ENCODE results near the gene ABCG4. TPM values are rescaled to one million over a fixed set of nuclear protein-coding genes. Genes with fewer than 3 reads are reported as not detected.

ABCG4 gene
- total and polyA plus RNA-seq, 9 of the 15 experiments (the other 6 are each of a cell fraction or from before 2014, with no cell fraction given), result 0.03 to 0.11 (median 0.07) TPM; not detected in 4

DNA sequence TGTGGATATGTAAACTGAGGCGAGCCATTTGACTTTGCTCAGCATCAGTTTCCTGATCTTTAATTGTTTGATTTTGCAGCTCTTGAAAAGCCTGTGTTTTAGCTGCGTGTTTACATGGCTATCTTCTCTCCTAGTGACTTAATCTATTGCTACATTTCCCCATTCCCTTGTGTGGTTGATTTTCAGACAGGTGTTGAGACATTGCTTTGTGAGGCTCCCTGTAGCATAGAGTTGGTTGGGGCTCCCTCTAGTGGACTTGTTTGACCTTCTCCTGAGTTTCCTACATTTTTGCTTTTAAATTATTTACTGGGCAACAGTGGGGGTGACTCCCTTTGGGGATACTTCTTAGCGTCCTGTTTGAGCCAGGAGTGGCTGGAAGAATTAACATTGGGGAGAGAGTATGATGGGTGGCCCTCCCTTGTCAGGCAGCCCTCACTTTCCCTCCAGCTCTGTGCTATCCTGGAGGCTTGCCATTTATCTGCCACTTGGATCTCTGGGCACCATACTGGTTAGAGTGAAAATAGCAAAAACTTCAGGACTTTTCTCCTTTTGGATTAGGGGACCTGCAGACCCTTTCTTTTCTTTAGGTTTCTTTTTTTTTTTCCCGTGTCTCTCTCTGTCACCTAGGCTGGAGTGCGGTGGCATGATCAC, 48.1 kb downstream of the ABCG4 start:
- no peaks in the 10 kb centered on the region for H3K9me1 ChIP-seq (ENCODE audit: control insufficient read depth, insufficient read depth, low read length)
- TF ChIP-seq, protein P1, sequence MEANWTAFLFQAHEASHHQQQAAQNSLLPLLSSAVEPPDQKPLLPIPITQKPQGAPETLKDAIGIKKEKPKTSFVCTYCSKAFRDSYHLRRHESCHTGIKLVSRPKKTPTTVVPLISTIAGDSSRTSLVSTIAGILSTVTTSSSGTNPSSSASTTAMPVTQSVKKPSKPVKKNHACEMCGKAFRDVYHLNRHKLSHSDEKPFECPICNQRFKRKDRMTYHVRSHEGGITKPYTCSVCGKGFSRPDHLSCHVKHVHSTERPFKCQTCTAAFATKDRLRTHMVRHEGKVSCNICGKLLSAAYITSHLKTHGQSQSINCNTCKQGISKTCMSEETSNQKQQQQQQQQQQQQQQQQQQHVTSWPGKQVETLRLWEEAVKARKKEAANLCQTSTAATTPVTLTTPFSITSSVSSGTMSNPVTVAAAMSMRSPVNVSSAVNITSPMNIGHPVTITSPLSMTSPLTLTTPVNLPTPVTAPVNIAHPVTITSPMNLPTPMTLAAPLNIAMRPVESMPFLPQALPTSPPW (CRISPR knock-in tag; IDR thresholded peaks at IDR 0.05), result peak; percentile 32; the same call in 1 of the 2 replicates
- TF ChIP-seq ZEB2 (IDR thresholded peaks at IDR 0.05) (no peak; the same call in 1 of the 2 replicates), IFI16 (CRISPR knock-in tag; IDR thresholded peaks at IDR 0.05) (no peak), RFX1 (IDR thresholded peaks at IDR 0.05) (peak; percentile 11; the same call in 1 of the 2 replicates), SRSF7 (optimal IDR thresholded peaks at IDR 0.05; ENCODE audit: low read depth, low read length) (no peak), TGIF2 (CRISPR knock-in tag; IDR thresholded peaks at IDR 0.05) (no peak), SIX5 (IDR thresholded peaks at IDR 0.05; ENCODE audit: borderline replicate concordance in 1 of 2, insufficient read depth in 1 of 2, low read depth in 1 of 2, low read length in 2 of 2) (no peak), ARID2 (IDR thresholded peaks at IDR 0.05) (0 out of 2 replicates have a peak, but pooled peaks have one; percentile 39), TEAD2 (tag; IDR thresholded peaks at IDR 0.05) (no peak), RB1 (IDR thresholded peaks at IDR 0.05; ENCODE audit: low read depth) (0 out of 2 replicates have a peak, but pooled peaks have one; percentile 30), HOXB6 (CRISPR knock-in tag; IDR thresholded peaks at IDR 0.05; ENCODE audit: borderline replicate concordance) (no peak), ZNF347 (CRISPR knock-in tag; IDR thresholded peaks at IDR 0.05; ENCODE audit: low read depth) (no peak), TAF15 (IDR thresholded peaks at IDR 0.05; ENCODE audit: low read depth, low read length) (no peak), ELF1 (tag; IDR thresholded peaks at IDR 0.05) (no peak), E2F3 (CRISPR knock-in tag; IDR thresholded peaks at IDR 0.05) (no peak), IRF2 (CRISPR knock-in tag; IDR thresholded peaks at IDR 0.05) (no peak), ESRRA (IDR thresholded peaks at IDR 0.05; ENCODE audit: borderline replicate concordance, low read depth) (peak; percentile 44; the same call in 1 of the 2 replicates), MTF1 (CRISPR knock-in tag; IDR thresholded peaks at IDR 0.05; ENCODE audit: borderline replicate concordance) (no peak)
- TF ChIP-seq, protein P2, sequence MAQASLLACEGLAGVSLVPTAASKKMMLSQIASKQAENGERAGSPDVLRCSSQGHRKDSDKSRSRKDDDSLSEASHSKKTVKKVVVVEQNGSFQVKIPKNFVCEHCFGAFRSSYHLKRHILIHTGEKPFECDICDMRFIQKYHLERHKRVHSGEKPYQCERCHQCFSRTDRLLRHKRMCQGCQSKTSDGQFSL (CRISPR knock-in tag; IDR thresholded peaks at IDR 0.05), result no peak
- TF ChIP-seq, protein P2 (tag; IDR thresholded peaks at IDR 0.05), result no peak

More for the DNA sequence above, 48.1 kb downstream of the ABCG4 start:
- peak; percentile 95 for ATAC-seq
- Histone ChIP-seq H3K9me3 (replicated peaks; ENCODE audit: control insufficient read depth, insufficient read depth, low read depth, low read length) (no peaks in the 10 kb centered on the region), H3K4me1 (replicated peaks in 1 of 2; ENCODE audit: control insufficient read depth in 2 of 2, insufficient read depth in 2 of 2, low read length in 2 of 2) (peaks cover 0 to 3% of the 10 kb centered on the region in 2 experiments; a peak in 2 of 5 replicates), H3K4me3 (no peak overlapping the region), H3K79me2 (ENCODE audit: control insufficient read depth, insufficient read depth, low read length) (no peaks in the 10 kb centered on the region), H3K9ac (ENCODE audit: insufficient read depth in 1 of 2, low read depth in 2 of 2, low read length in 2 of 2) (no peak overlapping the region), H3K27me3 (ENCODE audit: control insufficient read depth in 2 of 2, insufficient read depth in 2 of 2, low read length in 2 of 2) (no peaks in the 10 kb centered on the region), H3K27ac (ENCODE audit: extremely low read depth, low read depth, low read length) (no peak overlapping the region), H4K20me1 (replicated peaks; ENCODE audit: control insufficient read depth, insufficient read depth, low read length) (no peaks in the 10 kb centered on the region), H3K36me3 (ENCODE audit: control insufficient read depth, insufficient read depth, low read length) (no peaks in the 10 kb centered on the region), H3K4me2 (ENCODE audit: insufficient read depth, low read length) (no peak overlapping the region), H2AFZ (ENCODE audit: low read depth, low read length) (peak overlapping the region; percentile 76)
- WGBS (ENCODE audit: insufficient coverage, low coverage, missing lambda C conversion rate), result 43% methylated on average over 5 of the region's 5 CpGs
- ChIA-PET POLR2A (interaction anchor here (1.0 to 1.3 kb wide), 5 partner anchors 15 to 278 kb away, joined by 3 to 7 read pairs (median 5); partner anchors contain the start of gene DPAGT1), CTCF (ENCODE audit: low intra/inter-chr PET ratio) (interaction anchor here (0.5 to 1.3 kb wide), 5 partner anchors 39 to 102 kb away, joined by 3 to 6 read pairs (median 3); partner anchors contain the start of genes C2CD2L and DPAGT1)
- in situ Hi-C loops (cut with MboI) (loop anchor here (5.0 kb wide), 1 partner anchor 95 kb away; the partner anchor contains the start of gene DPAGT1), intact Hi-C loops (cut with micrococcal nuclease) (loop anchor here (1.0 kb wide), 2 partner anchors 52 to 93 kb away; no protein-coding TSS in a partner anchor)
- BruUV-seq (replicated peaks), result no TSS peak
- FAIRE-seq, result peak; percentile 91
- peak; percentile 73 to 88 (median 77) for DNase-seq (ENCODE audit: extremely low read depth in 1 of 4, low spot score in 3 of 4)
